ENCODE data around the gene TMEM121B.

GRCh38 chr22:17096071-17096470, 25.1 kb downstream of the TMEM121B start:
- TF ChIP-seq CTCF (IDR thresholded peaks at IDR 0.05) (no peak), EP300 (IDR thresholded peaks at IDR 0.05; ENCODE audit: low read depth) (no peak)
